Activated CD4-positive, alpha-beta T cell treated with anti-CD3 and anti-CD28 coated beads for 1 hour (primary cell): ENCODE data around the gene CRHR1.

Experiments
- DNase-seq: peaks from one replicate; pipeline ENCODE4 v3.0.0-alpha.2; 2020

The CRHR1 gene

DNA sequence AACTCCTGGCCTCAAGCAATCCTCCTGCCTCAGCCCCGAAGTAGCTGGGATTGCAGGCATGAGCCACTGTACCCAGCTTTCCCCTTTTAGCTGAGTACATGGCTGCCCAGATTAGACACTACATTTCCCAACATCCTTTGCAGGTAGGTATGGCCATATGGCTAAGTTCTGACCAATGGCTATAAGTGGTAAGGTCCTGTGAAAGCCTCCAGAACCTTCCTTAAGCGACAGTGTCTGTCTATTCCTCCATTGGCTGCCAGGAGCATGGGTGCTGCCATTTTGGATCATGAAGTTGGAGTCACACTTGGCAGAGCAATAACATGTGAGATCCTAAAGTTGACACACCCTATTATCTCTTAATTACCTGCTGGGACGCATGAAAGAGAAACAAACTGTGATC is 24.4 kb upstream of the CRHR1 start:
- no peak for DNase-seq

GRCh38 chr17:45761957-45762565 is 22.1 kb upstream of the CRHR1 start:
- no peak for DNase-seq

- DNase-seq = no peak
These were observed 20.9 kb upstream of the CRHR1 start for GRCh38 chr17:45763182-45763581.

GRCh38 chr17:45764479-45764878 is 19.6 kb upstream of the CRHR1 start:
- no peak for DNase-seq

DNA sequence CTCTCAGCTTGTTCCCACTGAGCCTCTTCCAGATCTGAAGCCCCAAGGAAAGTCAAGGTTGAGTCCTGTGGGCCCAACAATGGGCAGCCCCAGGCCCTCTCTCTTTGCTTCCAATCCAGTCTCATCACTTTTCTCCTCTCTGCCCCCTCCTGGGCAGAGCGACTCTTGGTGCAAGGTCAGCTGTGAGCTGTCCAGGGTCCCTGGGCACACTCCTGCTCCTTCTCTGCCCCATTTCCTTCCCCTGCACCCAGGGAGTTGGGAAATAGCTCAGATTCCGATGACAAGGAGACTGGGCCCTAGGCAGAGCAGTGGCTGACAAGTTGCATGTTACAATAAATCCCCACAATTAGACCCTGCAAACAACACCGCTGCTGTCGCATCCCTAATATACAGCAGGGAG is 16.1 kb upstream of the CRHR1 start:
- no peak for DNase-seq

- no peak for DNase-seq
These were observed 13.4 kb upstream of the CRHR1 start for GRCh38 chr17:45770632-45771270.

GRCh38 chr17:45771271-45771959 is 12.7 kb upstream of the CRHR1 start:
- DNase-seq = no peak

GRCh38 chr17:45775148-45775547 is 9.0 kb upstream of the CRHR1 start:
- DNase-seq = no peak

GRCh38 chr17:45775576-45776011 is 8.5 kb upstream of the CRHR1 start:
- no peak for DNase-seq

GRCh38 chr17:45776896-45777295 is 7.2 kb upstream of the CRHR1 start:
- no peak for DNase-seq

DNA sequence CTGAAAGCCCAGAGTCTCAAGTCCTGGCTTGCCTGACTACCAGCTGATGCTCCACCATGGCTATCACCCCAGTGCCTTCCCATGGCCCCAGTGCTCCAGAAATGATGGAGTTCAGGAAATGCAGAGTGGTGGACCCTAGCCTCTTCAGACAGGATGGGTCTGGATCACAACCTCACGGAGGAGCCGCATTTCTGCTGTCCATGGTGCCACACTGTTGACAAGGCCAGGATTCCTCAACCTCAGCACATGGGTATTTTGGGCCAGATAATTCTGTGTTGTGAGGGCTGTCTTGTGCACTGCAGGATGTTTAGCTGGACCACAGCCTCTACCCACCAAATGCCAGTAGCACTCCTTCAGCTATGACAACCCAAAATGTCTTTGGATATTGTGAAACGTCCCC is 6.7 kb upstream of the CRHR1 start:
- DNase-seq = no peak

DNA sequence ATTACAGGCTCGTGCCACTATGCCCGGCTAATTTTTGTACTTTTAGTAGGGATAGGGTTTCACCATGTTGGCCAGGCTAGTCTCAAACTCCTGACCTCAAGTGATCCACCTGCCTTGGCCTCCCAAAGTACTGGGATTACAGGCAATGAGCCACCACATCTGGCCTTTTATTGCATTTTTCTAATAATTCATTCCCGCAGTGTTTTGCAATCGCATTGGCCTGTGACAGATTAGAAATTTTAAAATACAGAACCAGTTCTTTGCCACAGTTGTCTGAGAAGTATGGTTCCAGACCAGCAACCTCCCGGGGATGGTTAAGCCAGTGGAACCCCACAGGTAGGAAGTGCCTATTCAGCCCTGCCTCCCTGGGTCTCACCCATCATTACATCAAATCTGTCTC is 3.2 kb upstream of the CRHR1 start:
- no peak for DNase-seq

- DNase-seq = no peak
These were observed 1.1 kb upstream of the CRHR1 start for GRCh38 chr17:45782889-45783592.

DNA sequence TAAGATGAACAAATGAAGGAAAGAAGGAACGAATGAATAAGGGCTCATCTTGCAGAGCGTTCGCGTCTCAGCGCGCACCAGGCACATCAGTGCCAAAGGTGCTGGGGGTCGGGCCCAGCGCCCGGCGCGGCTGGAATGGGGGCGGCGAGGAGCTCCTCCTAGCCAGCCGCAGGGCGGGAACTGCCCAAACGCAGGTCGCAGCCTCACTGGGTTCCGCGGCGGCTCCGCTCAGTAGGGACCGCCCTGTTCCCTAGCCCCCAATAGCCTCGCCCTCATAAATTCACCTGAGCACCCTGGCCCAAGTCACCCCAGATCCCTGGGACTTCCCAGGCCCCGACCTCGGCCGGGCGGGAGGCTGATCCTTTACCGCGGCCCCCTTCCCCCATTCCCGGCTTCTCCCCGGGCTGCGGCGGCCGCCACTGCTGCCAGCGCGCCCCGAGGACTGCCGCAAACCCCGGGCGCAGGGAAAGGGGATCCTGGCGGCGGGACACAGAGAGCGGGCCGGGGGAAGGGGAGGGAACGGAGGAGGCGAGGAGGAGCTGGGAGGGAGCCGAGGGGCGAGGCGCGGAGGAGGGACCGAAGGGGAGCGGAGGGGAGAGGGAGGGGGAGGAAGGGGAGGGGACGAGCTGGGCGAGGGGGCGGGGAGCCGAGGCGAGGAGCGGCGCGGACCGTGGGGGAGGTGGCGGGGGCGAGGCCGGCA is 377 bp upstream of the CRHR1 start:
- DNase-seq = no peak

- DNase-seq = peak; percentile 18
These were observed 790 bp downstream of the CRHR1 start for GRCh38 chr17:45784741-45785479.

- no peak for DNase-seq
These were observed 1.5 kb downstream of the CRHR1 start for GRCh38 chr17:45785480-45786193.

DNA sequence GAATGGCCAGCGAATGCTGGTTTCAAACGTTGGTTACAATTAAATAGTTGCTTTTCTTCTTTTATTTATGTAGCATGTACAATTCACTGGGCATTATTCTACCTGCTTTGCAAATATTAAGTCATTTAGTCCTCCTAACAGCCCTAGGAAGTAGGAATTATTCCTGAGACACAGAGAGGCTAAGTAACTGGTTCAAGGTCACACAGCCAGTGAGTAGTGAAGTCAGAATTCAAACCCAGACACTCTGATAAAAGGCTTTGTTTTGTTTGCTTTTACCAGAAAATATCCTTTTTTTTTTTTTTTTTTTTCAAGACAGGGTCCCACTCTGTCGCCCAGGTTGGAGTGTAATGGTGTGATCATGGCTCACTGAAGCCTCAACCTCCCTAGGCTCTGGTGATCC is 2.2 kb downstream of the CRHR1 start:
- DNase-seq = no peak

DNA sequence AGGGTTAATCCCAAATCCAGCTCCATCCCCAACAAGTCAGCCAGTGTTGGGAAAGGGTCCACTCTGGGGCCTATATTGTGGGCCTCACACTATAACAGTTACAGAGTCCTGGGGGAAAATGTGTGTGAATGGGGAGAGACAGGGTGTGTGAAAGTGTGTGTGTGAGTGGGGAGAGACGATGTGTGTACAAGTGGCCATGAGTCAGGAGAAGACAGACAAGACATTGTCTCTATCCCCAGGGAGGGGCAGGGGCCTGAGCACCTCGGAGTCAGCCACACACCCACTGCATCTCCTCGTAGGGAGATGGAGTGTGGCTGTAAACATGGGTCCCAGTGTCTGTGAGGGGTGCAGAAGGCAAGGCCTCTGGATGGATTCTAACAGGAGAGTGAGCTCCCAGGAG is 2.9 kb downstream of the CRHR1 start:
- DNase-seq = no peak

GRCh38 chr17:45787656-45788055 is 3.5 kb downstream of the CRHR1 start:
- no peak for DNase-seq

DNA sequence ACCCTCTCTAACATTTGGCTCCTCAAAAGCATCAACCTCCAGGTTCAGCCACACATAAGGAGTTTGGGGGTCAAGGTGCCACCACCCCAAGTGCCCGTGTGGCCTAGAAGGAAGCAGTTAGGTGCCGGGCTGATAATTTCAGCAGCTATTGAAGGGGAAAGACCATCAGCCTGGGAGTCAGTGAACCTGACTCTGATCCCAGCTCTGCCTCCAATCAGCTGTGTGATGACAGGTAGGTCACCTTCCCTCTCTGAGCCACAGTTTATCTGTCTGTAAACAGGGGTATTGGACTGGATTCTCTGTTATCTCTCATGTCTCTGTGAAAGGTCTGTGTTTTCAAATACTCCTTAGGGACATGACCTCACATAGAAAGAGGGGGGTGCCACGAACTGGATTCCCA is 3.9 kb downstream of the CRHR1 start:
- no peak for DNase-seq

GRCh38 chr17:45789874-45790273 is 5.8 kb downstream of the CRHR1 start:
- no peak for DNase-seq
